Ishikawa (cell line): Measurements from ENCODE around the gene ARHGEF39.

Experiments
- CEBPB ChIP-seq: IDR thresholded peaks from 2 replicates; pipeline ENCODE4 v1.6.1; 2012
- CREB1 ChIP-seq: IDR thresholded peaks from 2 replicates; pipeline ENCODE4 v1.6.1; 2012; ENCODE audit warnings: low read depth
- EGR1 ChIP-seq: IDR thresholded peaks from 2 replicates; pipeline ENCODE4 v1.6.1; 2012
- EP300 ChIP-seq: IDR thresholded peaks from 2 replicates; pipeline ENCODE4 v1.6.1; 2012; ENCODE audit warnings: borderline replicate concordance
- FOXM1 ChIP-seq: IDR thresholded peaks from 2 replicates; pipeline ENCODE4 v1.6.1; 2012; ENCODE audit warnings: low read depth, borderline replicate concordance
- NFIC ChIP-seq: IDR thresholded peaks from 2 replicates; pipeline ENCODE4 v1.6.1; 2012
- TAF1 ChIP-seq: IDR thresholded peaks from 2 replicates; pipeline ENCODE4 v1.6.1; 2012; ENCODE audit warnings: low read depth, mild to moderate bottlenecking
- TCF12 ChIP-seq: IDR thresholded peaks from 2 replicates; pipeline ENCODE4 v1.6.1; 2012; ENCODE audit warnings: low read depth
- YY1 ChIP-seq: IDR thresholded peaks from 2 replicates; pipeline ENCODE4 v1.6.1; 2012; ENCODE audit warnings: low read depth
- TF ChIP-seq, protein P1 (sequence below): IDR thresholded peaks from 2 replicates; pipeline ENCODE4 v1.6.1; 2012; ENCODE audit warnings: low read depth, mild to moderate bottlenecking
- TF ChIP-seq, protein P2 (sequence below): IDR thresholded peaks from 2 replicates; pipeline ENCODE4 v1.6.1; 2012

DNA sequence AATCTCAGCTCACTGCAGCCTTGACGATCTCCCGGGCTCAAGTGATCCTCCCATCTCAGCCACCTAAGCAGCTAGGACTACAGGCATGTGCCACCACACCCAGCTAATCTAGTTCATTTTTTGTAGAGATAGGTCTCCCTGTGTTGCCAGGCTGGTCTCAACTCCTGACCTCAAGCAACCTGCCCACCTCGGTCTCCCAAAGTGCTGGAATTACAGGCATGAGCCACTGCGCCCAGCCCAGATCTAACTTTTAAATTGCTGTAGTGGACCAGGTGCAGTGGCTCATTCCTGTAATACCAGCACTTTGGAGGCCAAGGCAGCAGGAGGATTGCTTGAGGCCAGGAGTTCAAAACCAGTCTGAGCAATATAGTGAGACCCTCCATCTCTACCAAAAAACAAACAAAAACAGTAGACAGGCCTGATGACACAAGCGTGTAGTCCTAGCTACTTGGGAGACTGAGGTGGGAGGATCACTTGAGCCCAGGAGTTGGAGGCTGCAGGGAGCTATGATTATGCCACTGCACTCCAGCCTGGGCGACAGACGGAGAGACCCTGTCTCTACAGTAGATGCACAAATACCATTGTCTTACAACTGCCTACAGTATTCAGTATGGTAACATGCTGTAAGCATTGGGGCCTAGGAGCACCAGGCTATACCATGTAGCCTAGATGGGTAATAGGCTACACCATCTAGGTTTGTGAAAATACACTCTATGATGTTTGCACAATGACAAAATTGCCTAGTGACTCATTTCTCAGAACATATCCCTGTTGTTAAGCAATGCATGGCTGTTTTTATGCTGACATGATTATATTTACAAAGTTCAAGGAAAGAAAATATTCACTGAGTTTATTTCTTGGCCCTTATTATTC is 12.8 kb downstream of the ARHGEF39 start:
- no peak for TF ChIP-seq EP300
- no peak for TF ChIP-seq FOXM1
- no peak for TF ChIP-seq TAF1
- TF ChIP-seq, protein P1, sequence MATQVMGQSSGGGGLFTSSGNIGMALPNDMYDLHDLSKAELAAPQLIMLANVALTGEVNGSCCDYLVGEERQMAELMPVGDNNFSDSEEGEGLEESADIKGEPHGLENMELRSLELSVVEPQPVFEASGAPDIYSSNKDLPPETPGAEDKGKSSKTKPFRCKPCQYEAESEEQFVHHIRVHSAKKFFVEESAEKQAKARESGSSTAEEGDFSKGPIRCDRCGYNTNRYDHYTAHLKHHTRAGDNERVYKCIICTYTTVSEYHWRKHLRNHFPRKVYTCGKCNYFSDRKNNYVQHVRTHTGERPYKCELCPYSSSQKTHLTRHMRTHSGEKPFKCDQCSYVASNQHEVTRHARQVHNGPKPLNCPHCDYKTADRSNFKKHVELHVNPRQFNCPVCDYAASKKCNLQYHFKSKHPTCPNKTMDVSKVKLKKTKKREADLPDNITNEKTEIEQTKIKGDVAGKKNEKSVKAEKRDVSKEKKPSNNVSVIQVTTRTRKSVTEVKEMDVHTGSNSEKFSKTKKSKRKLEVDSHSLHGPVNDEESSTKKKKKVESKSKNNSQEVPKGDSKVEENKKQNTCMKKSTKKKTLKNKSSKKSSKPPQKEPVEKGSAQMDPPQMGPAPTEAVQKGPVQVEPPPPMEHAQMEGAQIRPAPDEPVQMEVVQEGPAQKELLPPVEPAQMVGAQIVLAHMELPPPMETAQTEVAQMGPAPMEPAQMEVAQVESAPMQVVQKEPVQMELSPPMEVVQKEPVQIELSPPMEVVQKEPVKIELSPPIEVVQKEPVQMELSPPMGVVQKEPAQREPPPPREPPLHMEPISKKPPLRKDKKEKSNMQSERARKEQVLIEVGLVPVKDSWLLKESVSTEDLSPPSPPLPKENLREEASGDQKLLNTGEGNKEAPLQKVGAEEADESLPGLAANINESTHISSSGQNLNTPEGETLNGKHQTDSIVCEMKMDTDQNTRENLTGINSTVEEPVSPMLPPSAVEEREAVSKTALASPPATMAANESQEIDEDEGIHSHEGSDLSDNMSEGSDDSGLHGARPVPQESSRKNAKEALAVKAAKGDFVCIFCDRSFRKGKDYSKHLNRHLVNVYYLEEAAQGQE = no peak
- no peak for TF ChIP-seq TCF12
- no peak for TF ChIP-seq YY1
- TF ChIP-seq NFIC = no peak
- TF ChIP-seq CREB1 = no peak
- no peak for TF ChIP-seq CEBPB
- TF ChIP-seq, protein P2, sequence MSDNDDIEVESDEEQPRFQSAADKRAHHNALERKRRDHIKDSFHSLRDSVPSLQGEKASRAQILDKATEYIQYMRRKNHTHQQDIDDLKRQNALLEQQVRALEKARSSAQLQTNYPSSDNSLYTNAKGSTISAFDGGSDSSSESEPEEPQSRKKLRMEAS = no peak
- no peak for TF ChIP-seq EGR1
